Endothelial cell of umbilical vein (primary cell): ENCODE measurements around the gene HADH. TPM values are rescaled to one million over a fixed set of nuclear protein-coding genes. Genes with fewer than 3 reads are reported as not detected.

Source experiments
- BruUV-seq: library from RNA; stranded (reverse); fragments of 400-500 nt; replicated peaks from 2 replicates; lab custom pipeline; 2021; lab: Mats Ljungman, UMichigan
- CTCF ChIA-PET: fragments of 300-600, 350-600 bp; sonication (Branson Sonifier 250); formaldehyde crosslinking; loops from one replicate; lab custom pipeline; 2021; ENCODE audit warnings: antibody characterized with exemption, inconsistent platforms; lab: Charles Lee
- POLR2A ChIA-PET: fragments of 300-600, 350-600 bp; sonication (Branson Sonifier 250); formaldehyde crosslinking; loops from one replicate; lab custom pipeline; 2021; ENCODE audit warnings: antibody characterized with exemption, inconsistent platforms; lab: Charles Lee
- DNase-seq: peaks from one replicate; pipeline ENCODE4 v3.0.0-alpha.2; 2011; ENCODE audit warnings: low read depth, low spot score
- FAIRE-seq: peaks from 2 replicates; lab custom pipeline; 2011; peaks lifted over from hg19 to GRCh38; lab: Jason Lieb, UNC
- H2AFZ ChIP-seq: 2 replicates; pipeline ENCODE4 v1.6.0; 2012; ENCODE audit warnings: low read depth, low read length, control low read depth, inconsistent platforms
- H3K27ac ChIP-seq: 2 replicates; pipeline ENCODE4 v1.5.1; 2011; ENCODE audit warnings: low read depth, mild to moderate bottlenecking, control low read depth, low read length, moderate library complexity; ENCODE audit not compliant: insufficient read depth
- H3K27me3 ChIP-seq, 2 experiments: 2 replicates each; pipeline versions ENCODE4 v1.6.0 to v1.6.1; 2011; ENCODE audit warnings: low read length in 2 of 2, mixed read lengths in 1 of 2; ENCODE audit not compliant: control insufficient read depth in 2 of 2, insufficient read depth in 2 of 2
- H3K36me3 ChIP-seq, 2 experiments: 2 replicates in 1 of 2; 3 replicates in 1 of 2; pipeline ENCODE4 v1.5.1; 2011; ENCODE audit warnings: low read length in 2 of 2, mild to moderate bottlenecking in 1 of 2, moderate library complexity in 1 of 2; ENCODE audit not compliant: control insufficient read depth in 2 of 2, insufficient read depth in 2 of 2; ENCODE audit errors: extremely low read depth in 1 of 2
- H3K4me1 ChIP-seq: 3 replicates; pipeline ENCODE4 v1.5.1; 2011; ENCODE audit warnings: mild to moderate bottlenecking, low read length; ENCODE audit not compliant: control insufficient read depth, insufficient read depth; ENCODE audit errors: extremely low read depth
- H3K4me2 ChIP-seq: 2 replicates; pipeline ENCODE4 v1.6.1; 2011; ENCODE audit warnings: low read length, control low read depth, mixed read lengths; ENCODE audit not compliant: insufficient read depth
- H3K4me3 ChIP-seq, 3 experiments: fragments of 200-600 bp in 1 of 3; sonication (generic), shearing (Covaris generic) in 1 of 3; replicated peaks in 1 of 3; 2 replicates each; pipeline ENCODE4 v1.5.1; 2011 to 2016; ENCODE audit warnings: control low read depth in 3 of 3, low read length in 3 of 3, mild to moderate bottlenecking in 2 of 3, inconsistent platforms in 1 of 3, low read depth in 1 of 3, moderate library complexity in 1 of 3; ENCODE audit not compliant: insufficient read depth in 1 of 3
- H3K79me2 ChIP-seq: 2 replicates; pipeline ENCODE4 v1.6.0; 2012; ENCODE audit warnings: low read length, inconsistent platforms; ENCODE audit not compliant: control insufficient read depth, insufficient read depth
- H3K9ac ChIP-seq: replicated peaks from 2 replicates; pipeline ENCODE3; 2011; ENCODE audit warnings: low read length, control low read depth; ENCODE audit not compliant: insufficient read depth; ENCODE audit errors: extremely low read depth
- H3K9me1 ChIP-seq: replicated peaks from 3 replicates; pipeline ENCODE4 v1.6.0; 2011; ENCODE audit warnings: mild to moderate bottlenecking, low read length; ENCODE audit not compliant: control insufficient read depth, insufficient read depth; ENCODE audit errors: extremely low read depth
- H3K9me3 ChIP-seq: replicated peaks from 2 replicates; pipeline ENCODE4 v1.5.1; 2012; ENCODE audit warnings: low read length, inconsistent platforms; ENCODE audit not compliant: control insufficient read depth, insufficient read depth
- H4K20me1 ChIP-seq: replicated peaks from 2 replicates; pipeline ENCODE3; 2011; ENCODE audit warnings: mild to moderate bottlenecking, low read length; ENCODE audit not compliant: control insufficient read depth, insufficient read depth; ENCODE audit errors: extremely low read depth
- CTCF ChIP-seq, 2 donors: IDR thresholded peaks; 1 replicate in 1 of 2; 2 replicates in 1 of 2; pipeline ENCODE4 v1.5.1; 2011; ENCODE audit warnings: low read length in 2 of 2, mild to moderate bottlenecking in 2 of 2, moderate library complexity in 2 of 2, control low read depth in 1 of 2, inconsistent platforms in 1 of 2, low read depth in 1 of 2; ENCODE audit not compliant: insufficient read depth in 1 of 2; ENCODE audit errors: extremely low read depth in 1 of 2
- EZH2 ChIP-seq: IDR thresholded peaks from 2 replicates; pipeline ENCODE4 v1.6.1; 2012; ENCODE audit warnings: borderline replicate concordance, low read depth, mild to moderate bottlenecking, moderate library complexity, low read length, inconsistent platforms; ENCODE audit not compliant: severe bottlenecking
- FOS ChIP-seq: IDR thresholded peaks from 2 replicates; pipeline ENCODE4 v1.6.1; 2011; ENCODE audit warnings: mild to moderate bottlenecking, low read length, moderate library complexity, borderline replicate concordance; ENCODE audit not compliant: insufficient read depth
- GATA2 ChIP-seq: IDR thresholded peaks from 2 replicates; pipeline ENCODE4 v1.7.0; 2011; ENCODE audit warnings: low read depth, mild to moderate bottlenecking, moderate library complexity, mixed read lengths, low read length; ENCODE audit not compliant: insufficient read length, insufficient read depth
- JUN ChIP-seq: IDR thresholded peaks from 2 replicates; pipeline ENCODE4 v1.6.1; 2011; ENCODE audit warnings: borderline replicate concordance, low read depth; ENCODE audit not compliant: insufficient read length, insufficient read depth
- MAX ChIP-seq: IDR thresholded peaks from 2 replicates; pipeline ENCODE4 v1.6.1; 2011; ENCODE audit not compliant: insufficient read depth, insufficient read length
- MYC ChIP-seq: IDR thresholded peaks from one replicate; pipeline ENCODE4 v1.6.1; 2011; ENCODE audit warnings: mild to moderate bottlenecking, low read depth, low read length
- POLR2A ChIP-seq: IDR thresholded peaks from 2 replicates; pipeline ENCODE4 v1.6.1; 2012; ENCODE audit warnings: low read depth, mild to moderate bottlenecking, control low read depth, low read length
- POLR2AphosphoS5 ChIP-seq: IDR thresholded peaks from 2 replicates; pipeline ENCODE4 v1.6.1; 2012; ENCODE audit warnings: low read depth, mild to moderate bottlenecking, control low read depth, low read length, moderate library complexity; ENCODE audit not compliant: insufficient read depth
- dilution Hi-C: fragments of 300-500 bp; cut with MboI; formaldehyde crosslinking; loops from one replicate; pipeline ENCODE4 v1.15.0; 2019; ENCODE audit warnings: low sequenced_read_pairs; ENCODE audit not compliant: extremely low pct_ligation_motif_present
- intact Hi-C: fragments of 100-400 bp; cut with micrococcal nuclease; formaldehyde crosslinking; loops from one replicate; pipeline ENCODE4 v1.10.0; 2022
- polyA plus RNA-seq, 4 experiments: library from polyadenylated mRNA; depleted of rRNA in 3 of 4; stranded (reverse) in 3 of 4; unstranded in 1 of 4; fragments of >200 nt; gene quantifications; 2 replicates each; pipeline versions ENCODE4 v1.2.1 to v1.2.3, GENCODE V29; 2011 to 2012; ENCODE audit warnings: missing spikeins in 1 of 4
- total RNA-seq: library from RNA; stranded (reverse); gene quantifications from 2 replicates; pipeline ENCODE4 v1.2.3, GENCODE V29; 2021

HADH gene
- total and polyA plus RNA-seq, 2 donors (not counting 3 experiments of a cell fraction or from before 2014, with no cell fraction given) = 19.2 to 20.3 TPM

DNA sequence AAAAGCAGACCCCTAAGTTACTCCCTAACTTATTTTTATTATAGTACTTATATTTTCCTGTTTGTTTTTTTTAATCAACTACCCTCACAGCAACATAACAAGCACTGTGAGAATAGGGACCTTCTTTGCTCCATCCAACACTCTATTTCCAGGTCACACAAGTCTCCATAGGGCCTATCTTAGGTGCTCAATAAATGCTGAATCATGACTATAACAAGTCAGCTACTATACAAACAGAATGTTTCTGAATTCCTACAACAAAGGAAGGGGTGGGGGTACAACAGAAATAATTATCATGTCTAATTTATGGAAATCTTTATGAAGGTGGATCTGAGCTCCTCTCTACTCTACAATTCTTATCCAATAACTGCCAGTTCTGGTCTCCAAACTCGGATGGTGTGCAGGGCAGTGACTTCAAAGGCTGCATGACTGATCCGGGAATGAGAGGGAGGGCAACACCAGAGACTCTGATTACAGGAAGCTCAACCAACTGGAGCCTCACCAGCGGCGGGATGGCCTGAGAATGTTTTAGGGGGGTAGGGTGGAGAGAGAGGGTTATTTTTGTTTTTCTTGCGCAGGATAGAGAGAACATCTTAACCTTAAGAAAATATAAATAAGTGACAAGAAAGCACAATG lies 71.1 kb downstream of the HADH start:
- no peak for FAIRE-seq
- Histone ChIP-seq H3K9me3 (no peaks in the 10 kb centered on the region), H3K4me3 (no peak overlapping the region), H2AFZ (no peak overlapping the region), H3K4me2 (no peak overlapping the region), H3K36me3 (no peaks in the 10 kb centered on the region), H3K27ac (no peak overlapping the region), H4K20me1 (no peaks in the 10 kb centered on the region), H3K9ac (no peak overlapping the region), H3K9me1 (no peaks in the 10 kb centered on the region), H3K4me1 (no peaks in the 10 kb centered on the region), H3K27me3 (peaks cover 0 to 5% of the 10 kb centered on the region in 2 experiments), H3K79me2 (no peaks in the 10 kb centered on the region)
- dilution Hi-C loops (no loop called here), intact Hi-C loops (no loop called here)
- ChIA-PET CTCF (interaction anchor here (1.4 to 1.6 kb wide), 3 partner anchors 42 to 512 kb away, joined by 3 to 6 read pairs (median 6); no protein-coding TSS in a partner anchor), POLR2A (no interaction called here)
- DNase-seq = no peak
- no TSS peak for BruUV-seq
- TF ChIP-seq POLR2AphosphoS5 = no peak
- no peak for TF ChIP-seq CTCF (IDR thresholded peaks at IDR 0.05; ENCODE audit: extremely low read depth in 1 of 2, insufficient read depth in 1 of 2, low read depth in 1 of 2, low read length in 2 of 2)
- TF ChIP-seq MYC = no peak
- no peak for TF ChIP-seq MAX
- TF ChIP-seq EZH2 = no peak
- TF ChIP-seq POLR2A = no peak
- no peak for TF ChIP-seq GATA2
- no peak for TF ChIP-seq FOS
- TF ChIP-seq JUN = no peak
